HepG2 (cell line): ENCODE results near the gene HAGHL. TPM values are rescaled to one million over a fixed set of nuclear protein-coding genes. Genes with fewer than 3 reads are reported as not detected.

Source experiments
- ATAC-seq: fragments of 200-7000 bp; cut with Tn5 transposase; 3 replicates; pipeline ENCODE4 v1.9.1; 2020; ENCODE audit warnings: mild to moderate bottlenecking, moderate library complexity
- BruUV-seq: library from RNA; stranded (reverse); fragments of 400-500 nt; replicated peaks from 2 replicates; lab custom pipeline; 2021; lab: Mats Ljungman, UMichigan
- CTCF ChIA-PET: fragments of 300-600 bp; formaldehyde crosslinking; extraction: SDS; loops from one replicate; lab custom pipeline; 2021; ENCODE audit warnings: low total read pairs, inconsistent platforms, low intra/inter-chr PET ratio; lab: Yijun Ruan, JAX
- POLR2A ChIA-PET: fragments of 350-600 bp; sonication (Branson Sonifier 250); formaldehyde crosslinking; loops from one replicate; lab custom pipeline; 2020; ENCODE audit warnings: antibody characterized with exemption, inconsistent platforms; lab: Yijun Ruan, JAX
- DNase-seq: peaks from one replicate; pipeline ENCODE4 v3.0.0-alpha.2; 2015; ENCODE audit warnings: low spot score
- FAIRE-seq: peaks from 3 replicates; lab custom pipeline; 2011; peaks lifted over from hg19 to GRCh38; lab: Jason Lieb, UNC
- H2AFZ ChIP-seq: one replicate; pipeline ENCODE4 v1.6.1; 2011; ENCODE audit warnings: low read length, inconsistent platforms
- H3K27ac ChIP-seq: fragments of 300-600 bp; 3 replicates; pipeline ENCODE4 v1.8.0; 2011; ENCODE audit warnings: mixed run types, mild to moderate bottlenecking, mixed read lengths, low read length, inconsistent platforms; ENCODE audit not compliant: insufficient read depth; ENCODE audit errors: extremely low read length
- H3K27me3 ChIP-seq, 2 experiments: fragments of 200-600 bp in 1 of 2; 2 replicates in 1 of 2; 3 replicates in 1 of 2; pipeline versions ENCODE4 v1.6.0 to v1.8.0; 2011; ENCODE audit warnings: low read length in 2 of 2, mild to moderate bottlenecking in 2 of 2, moderate library complexity in 2 of 2, inconsistent platforms in 1 of 2; ENCODE audit not compliant: insufficient read depth in 2 of 2, control insufficient read depth in 1 of 2
- H3K36me3 ChIP-seq, 2 experiments: fragments of 200-600 bp in 1 of 2; replicated peaks in 1 of 2; 2 replicates in 1 of 2; 3 replicates in 1 of 2; pipeline versions ENCODE4 v1.5.1 to v1.8.0; 2011; ENCODE audit warnings: low read length in 2 of 2, inconsistent platforms in 1 of 2; ENCODE audit not compliant: insufficient read depth in 2 of 2, control insufficient read depth in 1 of 2
- H3K4me1 ChIP-seq: 2 replicates; pipeline ENCODE4 v1.5.1; 2012; ENCODE audit warnings: low read length, inconsistent platforms; ENCODE audit not compliant: insufficient read depth
- H3K4me2 ChIP-seq: 2 replicates; pipeline ENCODE4 v1.6.0; 2011; ENCODE audit warnings: low read depth, low read length, inconsistent platforms
- H3K4me3 ChIP-seq, 3 experiments: fragments of 200-600 bp in 1 of 3; sonication (generic), shearing (Covaris generic) in 1 of 3; replicated peaks in 1 of 3; 2 replicates each; pipeline ENCODE4 v1.5.1; 2011 to 2016; ENCODE audit warnings: low read length in 3 of 3, inconsistent platforms in 2 of 3, low read depth in 2 of 3, mild to moderate bottlenecking in 2 of 3, control low read depth in 1 of 3, mixed read lengths in 1 of 3; ENCODE audit not compliant: insufficient read depth in 1 of 3
- H3K79me2 ChIP-seq: one replicate; pipeline ENCODE4 v1.6.1; 2011; ENCODE audit warnings: low read length, inconsistent platforms; ENCODE audit not compliant: insufficient read depth
- H3K9ac ChIP-seq: 2 replicates; pipeline ENCODE4 v1.6.0; 2011; ENCODE audit warnings: mild to moderate bottlenecking, low read depth, low read length, inconsistent platforms; ENCODE audit not compliant: insufficient read depth
- H3K9me3 ChIP-seq: 2 replicates; pipeline ENCODE4 v1.5.1; 2012; ENCODE audit warnings: mild to moderate bottlenecking, low read length
- H4K20me1 ChIP-seq: 2 replicates; pipeline ENCODE4 v1.6.0; 2011; ENCODE audit warnings: inconsistent platforms, mild to moderate bottlenecking, low read length, moderate library complexity; ENCODE audit not compliant: insufficient read depth
- ASH2L ChIP-seq: fragments of 300-600, 200-600 bp; sonication (generic); IDR thresholded peaks from 2 replicates; pipeline ENCODE4 v1.7.0; 2017; ENCODE audit warnings: low read depth, mild to moderate bottlenecking, moderate library complexity, mixed read lengths, low read length; ENCODE audit not compliant: insufficient read length
- DNMT1 ChIP-seq: sonication (generic); formaldehyde crosslinking; IDR thresholded peaks from 2 replicates; pipeline ENCODE4 v1.5.1; 2020; ENCODE audit warnings: mild to moderate bottlenecking, missing genetic modification reagents
- GABPB1 ChIP-seq: IDR thresholded peaks from 2 replicates; pipeline ENCODE4 v1.6.1; 2016; ENCODE audit warnings: mild to moderate bottlenecking, missing genetic modification reagents, moderate library complexity, missing compliant biosample characterization
- MEIS1 ChIP-seq: sonication (generic); formaldehyde crosslinking; IDR thresholded peaks from 2 replicates; pipeline ENCODE4 v1.9.0; 2021; ENCODE audit warnings: mild to moderate bottlenecking, missing genetic modification reagents, moderate library complexity, borderline replicate concordance
- MIER2 ChIP-seq: IDR thresholded peaks from 2 replicates; pipeline ENCODE4 v1.6.1; 2016; ENCODE audit warnings: missing biosample characterization, missing genetic modification reagents
- MTA3 ChIP-seq: sonication (generic); formaldehyde crosslinking; IDR thresholded peaks from 2 replicates; pipeline ENCODE4 v1.4.0; 2020; ENCODE audit warnings: missing genetic modification reagents
- SMAD3 ChIP-seq: sonication (generic); formaldehyde crosslinking; IDR thresholded peaks from 2 replicates; pipeline ENCODE4 v1.4.0; 2020; ENCODE audit warnings: missing genetic modification reagents
- THAP11 ChIP-seq: IDR thresholded peaks from 2 replicates; pipeline ENCODE4 v1.6.1; 2016; ENCODE audit warnings: missing biosample characterization, missing genetic modification reagents
- YY1 ChIP-seq: IDR thresholded peaks from 2 replicates; pipeline ENCODE4 v1.6.1; 2011; ENCODE audit warnings: low read length, low read depth, moderate library complexity, mild to moderate bottlenecking; ENCODE audit not compliant: insufficient read depth, insufficient replicate concordance
- ZFP36L2 ChIP-seq: sonication (generic); formaldehyde crosslinking; IDR thresholded peaks from 2 replicates; pipeline ENCODE4 v1.4.0; 2020; ENCODE audit warnings: missing genetic modification reagents
- ZNF30 ChIP-seq: sonication (generic); formaldehyde crosslinking; IDR thresholded peaks from 2 replicates; pipeline ENCODE4 v1.5.0; 2020; ENCODE audit warnings: mild to moderate bottlenecking, missing genetic modification reagents
- ZNF329 ChIP-seq: sonication (generic); formaldehyde crosslinking; IDR thresholded peaks from 2 replicates; pipeline ENCODE4 v1.9.0; 2021; ENCODE audit warnings: low read depth, mild to moderate bottlenecking, missing genetic modification reagents
- ZNF333 ChIP-seq: sonication (generic); formaldehyde crosslinking; IDR thresholded peaks from 2 replicates; pipeline ENCODE4 v1.4.0; 2020; ENCODE audit warnings: mild to moderate bottlenecking, missing genetic modification reagents, borderline replicate concordance
- ZNF564 ChIP-seq: sonication (generic); formaldehyde crosslinking; IDR thresholded peaks from 2 replicates; pipeline ENCODE4 v1.8.1; 2023; ENCODE audit warnings: mild to moderate bottlenecking, missing genetic modification reagents
- WGBS: methylation state at CpG from one replicate; pipeline ENCODE4 v1.1.6; 2017; ENCODE audit warnings: low lambda C conversion rate; 5-methylcytosine and 5-hydroxymethylcytosine counted together
- in situ Hi-C: cut with HindIII; loops from 2 replicates; pipeline ENCODE4 v1.10.0; 2017; ENCODE audit warnings: low pct_unique_long_range_greater_than_20kb; ENCODE audit not compliant: extremely low pct_ligation_motif_present
- intact Hi-C: fragments of 100-400 bp; cut with micrococcal nuclease; formaldehyde crosslinking; loops from one replicate; pipeline ENCODE4 v1.10.0; 2022; ENCODE audit not compliant: unreplicated experiment
- polyA plus RNA-seq, 8 experiments: library from polyadenylated mRNA; depleted of rRNA in 3 of 8; stranded (reverse) in 7 of 8; unstranded in 1 of 8; fragments of >200 nt; fragmentation: Illumina TruSeq in 4 of 8; extraction: Trizol in 4 of 8; gene quantifications; 2 replicates each; pipeline versions ENCODE4 v1.2.1 to v1.2.3, GENCODE V29; 2011 to 2016; ENCODE audit warnings: low read depth in 4 of 8, missing spikeins in 1 of 8, mixed read lengths in 1 of 8; ENCODE audit not compliant: insufficient read depth in 1 of 8
- total RNA-seq, 5 experiments: library from RNA; depleted of rRNA; stranded (reverse); fragments of >200 nt; fragmentation: Illumina TruSeq; extraction: Trizol; gene quantifications; 2 replicates each; pipeline ENCODE4 v1.2.3, GENCODE V29; 2016; ENCODE audit warnings: low read depth in 1 of 5
- TF ChIP-seq, protein P1 (sequence below): sonication (generic); formaldehyde crosslinking; IDR thresholded peaks from 2 replicates; pipeline ENCODE4 v1.4.0; 2020; ENCODE audit warnings: mild to moderate bottlenecking, missing genetic modification reagents
- TF ChIP-seq, protein P2 (sequence below): sonication (generic); formaldehyde crosslinking; IDR thresholded peaks from 2 replicates; pipeline ENCODE4 v1.8.0; 2022; ENCODE audit warnings: missing genetic modification reagents, mild to moderate bottlenecking, moderate library complexity, borderline replicate concordance
- TF ChIP-seq, protein P3 (sequence below): sonication (generic); formaldehyde crosslinking; conservative IDR thresholded peaks from 2 replicates; pipeline ENCODE4 v1.4.0; 2020; ENCODE audit warnings: missing genetic modification reagents
- TF ChIP-seq, protein P4 (sequence below): IDR thresholded peaks from 2 replicates; pipeline ENCODE4 v1.6.1; 2016; ENCODE audit warnings: missing genetic modification reagents, missing compliant biosample characterization
- TF ChIP-seq, protein P5 (sequence below): sonication (generic); formaldehyde crosslinking; IDR thresholded peaks from 2 replicates; pipeline ENCODE4 v1.8.1; 2023; ENCODE audit warnings: mild to moderate bottlenecking, missing genetic modification reagents, borderline replicate concordance

HAGHL gene
- total and polyA plus RNA-seq, 2 of the 13 experiments (the other 11 are each of a cell fraction or from before 2014, with no cell fraction given) = 3.4 to 8.4 TPM

DNA sequence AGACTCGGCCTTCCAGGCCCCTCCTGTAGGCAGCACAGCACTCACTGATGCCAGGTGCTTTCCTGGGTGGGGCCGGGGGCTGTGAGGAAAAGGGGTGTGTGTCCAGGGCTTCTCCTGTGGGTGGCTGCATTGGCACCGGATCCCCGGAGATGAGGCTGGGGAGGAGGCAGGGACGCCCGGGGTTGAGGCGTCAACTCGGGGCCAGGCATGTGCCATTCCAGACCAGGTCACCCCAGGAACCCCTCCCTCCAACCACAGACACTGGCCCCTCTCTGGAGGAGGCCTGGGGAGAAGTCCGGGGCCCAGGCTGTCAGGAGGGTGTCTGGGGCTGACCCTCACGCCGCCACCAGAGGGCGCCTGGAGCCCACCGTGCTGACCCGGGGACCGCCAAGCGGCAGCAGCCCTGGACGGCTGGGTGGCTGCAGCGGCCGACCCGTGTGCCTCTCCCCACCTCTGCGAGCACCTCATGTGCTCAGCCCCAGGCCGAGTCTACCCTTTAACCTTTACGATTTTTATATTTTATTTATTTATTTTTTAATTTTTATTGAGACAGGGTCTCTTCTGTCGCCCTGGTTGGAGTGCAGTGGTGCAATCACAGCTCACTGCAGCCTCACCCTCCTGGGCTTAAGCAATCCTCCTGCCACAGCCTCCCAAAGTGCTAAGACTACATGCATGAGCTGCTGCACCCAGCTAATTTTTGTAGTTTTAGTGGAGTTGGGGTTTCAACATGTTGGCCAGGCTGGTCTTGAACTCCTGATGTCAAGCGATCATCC lies 15.2 kb upstream of the HAGHL start:
- H3K4me1 ChIP-seq = peaks cover 32% of the 10 kb centered on the region
- no peaks in the 10 kb centered on the region for H3K9me3 ChIP-seq
- POLR2A ChIA-PET = interaction anchor here (0.6 to 1.4 kb wide), 8 partner anchors 9 to 77 kb away, joined by 3 to 9 read pairs (median 4); partner anchors contain the start of genes ANTKMT, CHTF18, CIAO3 and HAGHL
- H3K27me3 ChIP-seq = peaks cover 5 to 43% of the 10 kb centered on the region in 2 experiments; a peak in 4 of 5 replicates
- CTCF ChIA-PET = interaction anchor here (0.7 to 2.3 kb wide), 5 partner anchors 22 to 76 kb away, joined by 3 to 19 read pairs (median 13); no protein-coding TSS in a partner anchor
- H3K27ac ChIP-seq = no peak overlapping the region
- peaks cover 3% of the 10 kb centered on the region for H3K79me2 ChIP-seq
- H4K20me1 ChIP-seq = peaks cover 5% of the 10 kb centered on the region
- H2AFZ ChIP-seq = no peak overlapping the region
- no peak for FAIRE-seq
- whole genome bisulfite sequencing = 9% methylated on average over 15 of the region's 25 CpGs
- H3K36me3 ChIP-seq = no peaks in the 10 kb centered on the region
- no peak overlapping the region for H3K4me2 ChIP-seq
- peak; percentile 65 for ATAC-seq
- in situ Hi-C loops (loop anchor here (5.0 kb wide), 1 partner anchor 76 kb away; the partner anchor contains the start of genes CHTF18 and RPUSD1), intact Hi-C loops (no loop called here)
- H3K4me3 ChIP-seq = no peak overlapping the region
- no peak overlapping the region for H3K9ac ChIP-seq
- no TSS peak for BruUV-seq
- DNase-seq = no peak
- TF ChIP-seq, protein P1, sequence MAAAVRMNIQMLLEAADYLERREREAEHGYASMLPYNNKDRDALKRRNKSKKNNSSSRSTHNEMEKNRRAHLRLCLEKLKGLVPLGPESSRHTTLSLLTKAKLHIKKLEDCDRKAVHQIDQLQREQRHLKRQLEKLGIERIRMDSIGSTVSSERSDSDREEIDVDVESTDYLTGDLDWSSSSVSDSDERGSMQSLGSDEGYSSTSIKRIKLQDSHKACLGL (CRISPR knock-in tag) = no peak
- TF ChIP-seq DNMT1 (CRISPR knock-in tag) (0 out of 2 replicates have a peak, but pooled peaks have one; percentile 43), THAP11 (CRISPR knock-in tag) (no peak), MTA3 (CRISPR knock-in tag) (no peak), ZFP36L2 (CRISPR knock-in tag) (no peak), ZNF333 (0 out of 2 replicates have a peak, but pooled peaks have one; percentile 28), ZNF30 (no peak), MIER2 (CRISPR knock-in tag) (0 out of 2 replicates have a peak, but pooled peaks have one; percentile 21), GABPB1 (CRISPR knock-in tag) (peak; percentile 60; the same call in 1 of the 2 replicates), YY1 (peak; percentile 46), MEIS1 (CRISPR knock-in tag) (peak; percentile 46; the same call in 1 of the 2 replicates), ASH2L (no peak), ZNF329 (CRISPR knock-in tag) (no peak), SMAD3 (CRISPR knock-in tag) (0 out of 2 replicates have a peak, but pooled peaks have one; percentile 47), ZNF564 (CRISPR knock-in tag) (no peak)
- TF ChIP-seq, protein P2, sequence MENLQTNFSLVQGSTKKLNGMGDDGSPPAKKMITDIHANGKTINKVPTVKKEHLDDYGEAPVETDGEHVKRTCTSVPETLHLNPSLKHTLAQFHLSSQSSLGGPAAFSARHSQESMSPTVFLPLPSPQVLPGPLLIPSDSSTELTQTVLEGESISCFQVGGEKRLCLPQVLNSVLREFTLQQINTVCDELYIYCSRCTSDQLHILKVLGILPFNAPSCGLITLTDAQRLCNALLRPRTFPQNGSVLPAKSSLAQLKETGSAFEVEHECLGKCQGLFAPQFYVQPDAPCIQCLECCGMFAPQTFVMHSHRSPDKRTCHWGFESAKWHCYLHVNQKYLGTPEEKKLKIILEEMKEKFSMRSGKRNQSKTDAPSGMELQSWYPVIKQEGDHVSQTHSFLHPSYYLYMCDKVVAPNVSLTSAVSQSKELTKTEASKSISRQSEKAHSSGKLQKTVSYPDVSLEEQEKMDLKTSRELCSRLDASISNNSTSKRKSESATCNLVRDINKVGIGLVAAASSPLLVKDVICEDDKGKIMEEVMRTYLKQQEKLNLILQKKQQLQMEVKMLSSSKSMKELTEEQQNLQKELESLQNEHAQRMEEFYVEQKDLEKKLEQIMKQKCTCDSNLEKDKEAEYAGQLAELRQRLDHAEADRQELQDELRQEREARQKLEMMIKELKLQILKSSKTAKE (CRISPR knock-in tag) = no peak
- TF ChIP-seq, protein P3, sequence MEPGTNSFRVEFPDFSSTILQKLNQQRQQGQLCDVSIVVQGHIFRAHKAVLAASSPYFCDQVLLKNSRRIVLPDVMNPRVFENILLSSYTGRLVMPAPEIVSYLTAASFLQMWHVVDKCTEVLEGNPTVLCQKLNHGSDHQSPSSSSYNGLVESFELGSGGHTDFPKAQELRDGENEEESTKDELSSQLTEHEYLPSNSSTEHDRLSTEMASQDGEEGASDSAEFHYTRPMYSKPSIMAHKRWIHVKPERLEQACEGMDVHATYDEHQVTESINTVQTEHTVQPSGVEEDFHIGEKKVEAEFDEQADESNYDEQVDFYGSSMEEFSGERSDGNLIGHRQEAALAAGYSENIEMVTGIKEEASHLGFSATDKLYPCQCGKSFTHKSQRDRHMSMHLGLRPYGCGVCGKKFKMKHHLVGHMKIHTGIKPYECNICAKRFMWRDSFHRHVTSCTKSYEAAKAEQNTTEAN (CRISPR knock-in tag) = no peak
- TF ChIP-seq, protein P4, sequence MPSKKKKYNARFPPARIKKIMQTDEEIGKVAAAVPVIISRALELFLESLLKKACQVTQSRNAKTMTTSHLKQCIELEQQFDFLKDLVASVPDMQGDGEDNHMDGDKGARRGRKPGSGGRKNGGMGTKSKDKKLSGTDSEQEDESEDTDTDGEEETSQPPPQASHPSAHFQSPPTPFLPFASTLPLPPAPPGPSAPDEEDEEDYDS (CRISPR knock-in tag) = no peak
- TF ChIP-seq, protein P5, sequence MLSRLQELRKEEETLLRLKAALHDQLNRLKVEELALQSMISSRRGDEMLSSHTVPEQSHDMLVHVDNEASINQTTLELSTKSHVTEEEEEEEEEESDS (CRISPR knock-in tag) = no peak
